HFF-Myc (cell line): Measurements from ENCODE around the gene TNS1.

ENCODE experiments used
- DNase-seq: peaks from one replicate; pipeline ENCODE4 v3.0.0-alpha.2; 2011; ENCODE audit warnings: low read depth; ENCODE audit errors: extremely low read depth
- H3K4me3 ChIP-seq: replicated peaks from 2 replicates; pipeline ENCODE4 v1.5.1; 2011; ENCODE audit warnings: low read depth, mild to moderate bottlenecking, control low read depth, low read length
- TF ChIP-seq, protein P1 (sequence below): IDR thresholded peaks from 2 replicates; pipeline ENCODE4 v1.5.1; 2012; ENCODE audit warnings: mild to moderate bottlenecking, low read depth, low read length, control low read depth; ENCODE audit errors: missing control alignments

The TNS1 gene

DNA sequence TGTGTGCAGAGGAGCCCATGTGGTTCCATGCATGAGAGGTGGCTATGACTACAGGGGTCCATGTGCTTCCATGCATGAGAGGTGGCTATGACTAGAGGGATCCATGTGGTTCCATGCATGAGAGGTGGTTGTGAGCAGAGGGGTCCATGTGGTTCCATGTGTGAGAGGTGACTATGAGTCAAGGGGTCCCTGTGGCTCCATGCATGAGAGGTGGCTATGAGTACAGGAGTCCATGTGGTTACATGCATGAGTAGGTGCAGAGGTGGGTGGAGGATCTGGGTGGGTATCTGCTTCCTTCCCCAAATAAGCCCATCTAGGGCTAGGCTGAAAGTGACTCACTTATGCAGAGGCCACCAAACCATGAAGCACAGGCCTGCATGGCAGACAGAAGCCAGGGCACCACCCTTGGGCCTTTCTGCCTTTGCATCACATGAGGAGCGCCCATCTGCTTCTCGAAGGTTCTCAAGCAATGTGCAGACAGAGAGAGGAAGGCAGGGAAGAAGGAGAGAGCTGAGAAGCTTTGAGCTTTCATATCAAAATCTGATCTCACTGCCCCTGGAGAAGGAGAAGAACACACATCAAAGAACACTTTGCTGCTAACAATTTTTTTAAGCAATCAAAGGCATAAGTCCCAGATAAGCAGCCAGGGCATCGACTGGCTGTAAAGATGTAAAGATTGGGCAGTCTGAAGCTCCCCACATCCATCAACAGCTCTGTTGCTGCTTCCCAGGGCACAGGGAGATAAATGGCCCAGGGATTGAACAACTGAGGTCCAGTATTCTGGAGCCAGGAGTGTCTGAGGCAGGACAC lies 137.6 kb downstream of the TNS1 start:
- no peak for DNase-seq
- TF ChIP-seq, protein P1, sequence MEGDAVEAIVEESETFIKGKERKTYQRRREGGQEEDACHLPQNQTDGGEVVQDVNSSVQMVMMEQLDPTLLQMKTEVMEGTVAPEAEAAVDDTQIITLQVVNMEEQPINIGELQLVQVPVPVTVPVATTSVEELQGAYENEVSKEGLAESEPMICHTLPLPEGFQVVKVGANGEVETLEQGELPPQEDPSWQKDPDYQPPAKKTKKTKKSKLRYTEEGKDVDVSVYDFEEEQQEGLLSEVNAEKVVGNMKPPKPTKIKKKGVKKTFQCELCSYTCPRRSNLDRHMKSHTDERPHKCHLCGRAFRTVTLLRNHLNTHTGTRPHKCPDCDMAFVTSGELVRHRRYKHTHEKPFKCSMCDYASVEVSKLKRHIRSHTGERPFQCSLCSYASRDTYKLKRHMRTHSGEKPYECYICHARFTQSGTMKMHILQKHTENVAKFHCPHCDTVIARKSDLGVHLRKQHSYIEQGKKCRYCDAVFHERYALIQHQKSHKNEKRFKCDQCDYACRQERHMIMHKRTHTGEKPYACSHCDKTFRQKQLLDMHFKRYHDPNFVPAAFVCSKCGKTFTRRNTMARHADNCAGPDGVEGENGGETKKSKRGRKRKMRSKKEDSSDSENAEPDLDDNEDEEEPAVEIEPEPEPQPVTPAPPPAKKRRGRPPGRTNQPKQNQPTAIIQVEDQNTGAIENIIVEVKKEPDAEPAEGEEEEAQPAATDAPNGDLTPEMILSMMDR: no peak

DNA sequence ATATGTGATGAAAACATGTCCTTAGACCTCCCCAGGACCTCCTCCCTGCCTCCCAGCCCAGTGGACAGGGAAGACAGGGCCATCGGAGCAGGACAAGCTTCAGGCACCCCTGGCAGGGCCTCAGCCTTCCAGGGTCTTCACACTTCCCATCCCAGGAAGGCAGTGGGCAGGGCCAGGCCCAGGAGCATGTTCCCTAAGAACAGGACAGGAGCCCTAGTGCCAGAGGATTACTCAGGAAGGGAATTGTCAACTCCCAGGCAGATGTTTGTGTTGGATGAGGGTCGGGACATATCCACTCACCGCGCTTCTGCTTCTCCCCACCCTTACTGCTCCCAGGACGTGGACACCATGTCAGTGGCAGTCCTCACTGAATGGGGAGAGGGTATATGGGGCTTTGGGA lies 138.9 kb downstream of the TNS1 start:
- TF ChIP-seq, protein P1: no peak
- no peak for DNase-seq
- no peak overlapping the region for H3K4me3 ChIP-seq

More for the DNA sequence above, 137.6 kb downstream of the TNS1 start:
- no peak overlapping the region for H3K4me3 ChIP-seq

DNA sequence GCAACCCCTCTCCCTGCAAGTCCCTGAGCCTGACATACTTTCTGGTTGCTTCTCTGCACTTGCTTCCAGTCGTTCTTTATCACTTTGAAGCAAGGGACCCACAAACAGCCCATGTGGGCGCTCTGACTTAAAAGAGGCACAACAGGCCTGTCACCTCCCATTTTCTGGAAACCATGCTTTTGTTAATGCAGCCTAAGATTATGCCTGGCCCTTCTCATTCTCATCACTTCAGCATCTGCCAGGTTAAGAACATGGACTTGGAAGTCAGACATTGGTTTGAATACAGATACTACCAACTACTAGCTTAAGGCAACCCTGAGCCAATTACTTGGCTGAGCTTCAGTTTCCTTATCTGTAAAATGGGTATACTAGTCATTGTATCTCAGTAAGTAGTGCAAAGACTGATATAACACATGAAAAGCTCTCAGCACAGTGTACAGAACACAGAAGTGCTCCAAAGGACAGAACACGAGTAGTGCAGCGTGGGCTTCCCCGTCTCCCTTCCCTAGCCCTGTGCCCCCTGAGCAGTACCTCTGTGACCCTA lies 141.4 kb downstream of the TNS1 start:
- DNase-seq: no peak
- TF ChIP-seq, protein P1: no peak
- H3K4me3 ChIP-seq: no peak overlapping the region

DNA sequence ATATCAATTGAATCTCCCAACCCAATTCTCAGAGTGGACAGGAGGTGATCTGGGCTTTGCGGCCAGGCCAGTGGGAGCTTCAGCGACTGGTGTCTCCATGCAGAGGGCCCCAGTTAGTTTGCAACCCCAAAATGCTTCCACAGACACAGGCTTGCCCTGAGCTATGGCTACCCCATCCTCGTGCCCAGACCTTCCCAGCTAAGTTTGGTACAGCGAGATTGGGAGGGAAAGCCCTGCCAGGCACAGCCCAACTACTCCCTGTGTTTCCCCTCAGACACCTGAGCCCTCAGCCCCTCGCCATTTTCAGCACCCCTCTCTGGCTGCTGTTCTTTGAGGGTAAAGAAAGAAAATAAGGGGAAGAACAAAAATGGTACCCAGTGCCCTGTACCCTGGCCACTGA lies 142.9 kb downstream of the TNS1 start:
- DNase-seq: no peak
- TF ChIP-seq, protein P1: no peak

DNA sequence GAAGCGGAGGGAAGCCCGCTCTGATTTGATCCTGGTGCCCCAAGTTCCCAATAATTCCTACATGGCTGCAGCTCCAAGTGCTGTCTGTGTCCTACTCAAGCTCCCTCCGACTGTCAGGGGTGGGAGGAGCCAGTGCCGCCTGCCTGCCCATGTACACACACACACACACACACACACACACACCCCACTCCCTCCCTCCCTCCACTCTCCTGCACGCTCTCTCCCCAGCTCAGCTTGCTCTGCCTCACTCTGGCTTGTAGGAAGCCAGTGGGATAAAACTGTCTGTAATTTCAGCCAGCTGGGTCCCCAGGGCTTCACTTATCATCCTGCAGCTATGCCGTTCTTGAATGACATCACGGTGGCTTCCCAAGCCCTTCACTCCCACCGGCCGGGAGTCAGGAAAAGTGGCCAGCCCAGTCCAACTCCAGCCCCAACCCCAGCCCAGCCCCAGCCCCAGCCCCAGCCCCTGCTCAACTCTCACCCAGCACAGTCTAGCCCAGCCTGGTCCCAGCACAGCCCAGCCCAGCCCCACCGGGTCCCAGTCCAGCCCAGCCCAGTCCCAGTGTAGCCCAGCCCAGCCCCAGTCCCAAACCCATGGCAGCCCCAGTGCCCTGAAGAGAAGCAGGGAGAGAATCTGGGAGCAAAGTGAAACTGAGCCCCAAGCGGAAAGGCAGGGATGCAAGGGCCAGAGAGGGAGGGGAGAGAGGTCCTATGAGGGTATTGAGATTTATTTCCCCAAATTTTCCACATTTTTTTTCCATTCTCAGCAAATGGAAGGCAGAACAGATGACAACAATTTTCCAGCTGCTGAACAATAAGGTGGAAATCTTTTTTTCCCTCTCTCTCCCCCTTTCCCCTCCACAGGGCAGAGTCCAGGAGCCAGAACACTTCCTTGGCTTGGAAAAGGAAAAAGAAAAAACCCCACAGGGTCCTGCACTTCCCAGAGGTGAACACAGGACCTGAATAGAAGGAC lies 144.0 kb downstream of the TNS1 start:
- no peak for DNase-seq
- TF ChIP-seq, protein P1: no peak
- no peak overlapping the region for H3K4me3 ChIP-seq

More for the DNA sequence above, 142.9 kb downstream of the TNS1 start:
- H3K4me3 ChIP-seq: no peak overlapping the region

DNA sequence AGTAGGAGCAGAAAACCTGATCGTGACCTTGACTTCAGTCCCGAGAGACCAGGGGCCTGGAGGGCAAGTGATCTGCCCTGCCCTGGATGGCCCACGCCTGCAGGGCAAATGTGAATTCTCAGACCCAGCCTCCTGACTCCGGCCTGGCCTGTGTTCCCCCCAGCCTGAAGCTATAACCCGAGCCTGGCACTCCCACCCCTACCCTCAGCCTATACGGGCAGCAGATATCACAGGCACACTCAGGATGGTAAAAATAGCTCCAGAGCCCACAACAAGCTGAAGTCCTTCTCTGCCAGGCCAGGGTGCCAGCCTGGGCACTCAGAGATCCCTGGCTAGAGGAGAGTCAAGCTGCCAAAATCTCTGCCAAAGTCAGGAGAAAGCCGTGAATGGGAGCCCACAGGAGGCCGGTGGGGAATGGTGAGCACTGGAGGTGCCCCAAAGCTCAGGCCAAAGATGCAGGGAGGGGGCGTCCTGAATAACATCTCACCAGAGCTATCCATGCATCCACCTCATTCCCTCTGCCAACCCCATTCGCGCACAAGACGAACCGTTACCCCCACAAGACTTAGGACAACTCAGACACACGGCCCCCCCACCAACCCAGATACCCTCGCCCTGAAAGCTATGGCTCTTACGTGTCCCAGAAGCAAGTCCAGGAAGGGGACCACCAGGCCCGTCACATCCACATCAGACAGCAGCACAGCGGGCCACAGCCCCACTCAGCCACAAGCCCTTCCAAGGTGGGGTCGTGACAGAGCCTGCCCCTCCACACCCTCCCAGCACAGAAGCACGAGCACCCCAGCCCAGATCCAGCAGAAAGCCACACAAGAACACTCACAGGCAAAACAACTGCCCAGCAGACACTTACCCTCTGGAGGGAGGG lies 144.9 kb downstream of the TNS1 start:
- H3K4me3 ChIP-seq: no peak overlapping the region
- no peak for DNase-seq
- TF ChIP-seq, protein P1: no peak
